Activated CD8-positive, alpha-beta memory T cell treated with anti-CD3 and anti-CD28 coated beads for 1 hour (primary cell): ENCODE measurements around the gene SLC1A2.
"Not testable (repeated sequence)": the region's sequence is repeated elsewhere in the genome, so short reads cannot be mapped to it uniquely, and the experiment has no call there.

Source experiments
- DNase-seq, 2 donors: peaks; one replicate each; pipeline ENCODE4 v3.0.0-alpha.2; 2020; ENCODE audit warnings: low read depth in 1 of 2; ENCODE audit errors: extremely low read depth in 1 of 2

The SLC1A2 gene

DNA sequence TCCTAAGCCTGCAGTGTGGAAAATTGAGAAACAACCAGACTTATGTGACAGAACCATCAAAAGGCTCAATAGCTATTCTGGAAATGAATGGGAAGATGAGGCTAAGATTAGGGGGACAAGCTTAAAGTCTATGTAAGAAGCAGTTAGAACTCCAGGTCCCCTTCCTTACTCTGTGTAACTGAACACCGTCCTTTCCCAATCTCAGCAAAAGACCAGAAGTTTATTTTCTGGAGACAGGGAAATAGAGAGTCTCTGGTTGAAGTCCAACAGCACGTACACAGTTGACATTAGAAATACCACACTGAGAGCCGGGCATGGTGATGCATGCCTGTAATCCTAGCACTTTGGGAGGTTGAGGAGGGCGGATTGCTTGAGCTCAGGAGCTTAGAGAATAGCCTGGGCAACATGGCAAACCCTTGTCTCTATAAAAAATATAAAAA lies 186.4 kb downstream of the SLC1A2 start:
- DNase-seq, result no peak

- DNase-seq, result no peak
Measured at GRCh38 chr11:35231076-35231860, 188.1 kb downstream of the SLC1A2 start.

DNA sequence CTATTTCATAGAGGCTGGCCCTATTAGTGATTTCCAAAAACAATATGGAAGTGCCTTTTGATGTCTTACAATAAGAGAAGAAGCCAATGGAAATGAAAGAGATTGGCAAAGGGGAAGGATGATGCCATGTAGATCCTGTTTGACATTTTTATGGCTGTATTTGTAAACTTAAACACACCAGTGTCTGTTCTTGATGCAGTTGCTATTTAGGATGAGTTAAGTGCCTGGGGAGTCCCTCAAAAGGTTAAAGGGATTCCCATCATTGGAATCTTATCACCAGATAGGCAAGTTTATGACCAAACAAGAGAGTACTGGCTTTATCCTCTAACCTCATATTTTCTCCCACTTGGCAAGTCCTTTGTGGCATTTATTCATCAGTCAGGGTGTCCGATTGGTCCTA lies 189.0 kb downstream of the SLC1A2 start:
- DNase-seq, result no peak

- DNase-seq, result no peak
Measured at GRCh38 chr11:35228328-35228725, 191.0 kb downstream of the SLC1A2 start.

GRCh38 chr11:35227576-35228327 lies 191.6 kb downstream of the SLC1A2 start:
- no peak for DNase-seq

- DNase-seq, result not testable (repeated sequence)
Measured at GRCh38 chr11:35226756-35227155, 192.6 kb downstream of the SLC1A2 start.

- no peak for DNase-seq
Measured at GRCh38 chr11:35225946-35226520, 193.3 kb downstream of the SLC1A2 start.

- DNase-seq, result no peak
Measured at GRCh38 chr11:35223991-35224390, 195.4 kb downstream of the SLC1A2 start.

DNA sequence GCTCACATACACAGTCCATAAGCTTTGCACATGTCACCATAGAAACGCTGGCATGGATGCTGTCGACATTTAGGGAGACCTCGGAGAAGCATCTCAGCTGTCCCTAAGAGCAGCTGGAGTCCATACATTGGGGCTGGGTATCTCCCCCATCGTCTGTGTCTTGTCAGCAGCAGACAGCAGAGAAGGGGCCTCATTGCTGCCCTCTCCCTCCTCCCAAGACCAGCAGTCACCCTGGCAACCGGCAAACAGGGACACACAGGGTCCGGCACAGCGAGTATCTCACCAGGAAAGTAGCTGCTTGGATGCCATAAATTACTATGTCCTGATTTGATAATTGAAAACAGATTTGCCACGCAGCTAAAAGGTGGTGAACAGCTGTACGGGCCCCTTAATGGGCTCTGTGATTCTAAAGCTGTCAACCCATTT lies 196.0 kb downstream of the SLC1A2 start:
- no peak for DNase-seq

GRCh38 chr11:35218956-35219355 lies 200.4 kb downstream of the SLC1A2 start:
- DNase-seq, result no peak

GRCh38 chr11:35216962-35217678 lies 202.2 kb downstream of the SLC1A2 start:
- no peak for DNase-seq

DNA sequence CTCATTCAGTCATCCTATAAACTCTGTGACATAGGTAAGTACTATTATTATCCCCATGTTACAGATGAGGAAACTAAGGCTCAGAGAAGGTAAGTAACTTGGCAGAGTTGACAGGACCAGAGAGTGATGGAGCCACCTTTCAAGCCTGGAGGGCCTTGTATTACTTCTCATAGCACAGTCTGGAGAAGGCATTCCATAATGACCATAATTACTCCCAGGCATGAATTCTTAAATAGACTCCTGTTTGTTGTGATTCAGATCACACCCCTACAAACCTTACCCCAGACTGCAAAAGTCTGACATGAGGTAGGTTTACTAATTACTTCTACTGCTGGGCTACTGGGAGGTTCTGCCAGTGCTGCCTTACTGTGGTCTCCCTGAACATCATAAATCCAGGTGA lies 203.4 kb downstream of the SLC1A2 start:
- no peak for DNase-seq

DNA sequence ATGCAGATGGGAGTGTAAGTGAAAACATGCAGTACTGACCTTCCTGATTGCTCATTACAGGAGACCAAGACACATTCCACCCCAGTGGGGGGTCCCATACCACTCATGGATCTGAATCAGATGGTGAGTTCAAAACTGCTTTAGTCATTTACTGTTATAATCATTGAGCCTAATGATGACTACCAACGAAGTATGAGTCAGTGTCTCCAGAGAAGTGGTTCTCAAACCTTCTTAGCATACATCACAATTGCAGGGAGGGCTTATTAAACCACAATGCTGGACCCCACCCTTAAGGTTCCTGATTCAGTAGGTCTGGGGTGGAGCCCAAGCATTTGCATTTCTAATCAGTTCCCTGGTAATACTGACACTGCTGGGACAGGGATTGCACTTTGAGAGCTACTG lies 204.6 kb downstream of the SLC1A2 start:
- DNase-seq, result peak in 1 of 2 donors; percentile 10

DNA sequence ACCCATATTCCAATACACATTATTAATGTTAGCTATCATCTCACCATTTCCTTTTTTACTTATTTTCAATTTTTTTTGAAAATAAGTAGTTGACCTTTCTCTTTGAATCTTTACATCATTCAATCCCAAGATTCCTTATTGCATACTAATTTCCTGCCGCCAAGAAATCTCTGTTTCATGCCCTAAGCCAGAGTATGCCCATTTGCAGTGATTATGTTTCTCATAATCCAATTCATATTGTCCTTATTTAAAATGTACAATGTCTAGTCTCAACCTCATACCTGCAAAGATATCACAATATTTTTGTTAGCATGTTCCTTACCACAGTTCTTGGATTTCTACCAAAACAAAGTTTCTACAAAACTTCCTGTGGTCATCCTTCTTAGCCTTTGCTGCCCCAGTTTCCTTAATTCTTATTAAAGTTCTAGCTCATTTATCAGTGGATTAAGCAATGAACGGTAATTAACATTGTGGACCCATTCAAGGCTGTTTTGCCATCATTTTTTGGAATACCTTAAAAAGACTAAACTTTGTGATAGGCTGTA lies 205.1 kb downstream of the SLC1A2 start:
- no peak for DNase-seq

GRCh38 chr11:35211952-35212351 lies 207.4 kb downstream of the SLC1A2 start:
- DNase-seq, result no peak

GRCh38 chr11:35210876-35211546 lies 208.3 kb downstream of the SLC1A2 start:
- DNase-seq, result no peak

GRCh38 chr11:35208795-35209194 lies 210.6 kb downstream of the SLC1A2 start:
- no peak for DNase-seq

DNA sequence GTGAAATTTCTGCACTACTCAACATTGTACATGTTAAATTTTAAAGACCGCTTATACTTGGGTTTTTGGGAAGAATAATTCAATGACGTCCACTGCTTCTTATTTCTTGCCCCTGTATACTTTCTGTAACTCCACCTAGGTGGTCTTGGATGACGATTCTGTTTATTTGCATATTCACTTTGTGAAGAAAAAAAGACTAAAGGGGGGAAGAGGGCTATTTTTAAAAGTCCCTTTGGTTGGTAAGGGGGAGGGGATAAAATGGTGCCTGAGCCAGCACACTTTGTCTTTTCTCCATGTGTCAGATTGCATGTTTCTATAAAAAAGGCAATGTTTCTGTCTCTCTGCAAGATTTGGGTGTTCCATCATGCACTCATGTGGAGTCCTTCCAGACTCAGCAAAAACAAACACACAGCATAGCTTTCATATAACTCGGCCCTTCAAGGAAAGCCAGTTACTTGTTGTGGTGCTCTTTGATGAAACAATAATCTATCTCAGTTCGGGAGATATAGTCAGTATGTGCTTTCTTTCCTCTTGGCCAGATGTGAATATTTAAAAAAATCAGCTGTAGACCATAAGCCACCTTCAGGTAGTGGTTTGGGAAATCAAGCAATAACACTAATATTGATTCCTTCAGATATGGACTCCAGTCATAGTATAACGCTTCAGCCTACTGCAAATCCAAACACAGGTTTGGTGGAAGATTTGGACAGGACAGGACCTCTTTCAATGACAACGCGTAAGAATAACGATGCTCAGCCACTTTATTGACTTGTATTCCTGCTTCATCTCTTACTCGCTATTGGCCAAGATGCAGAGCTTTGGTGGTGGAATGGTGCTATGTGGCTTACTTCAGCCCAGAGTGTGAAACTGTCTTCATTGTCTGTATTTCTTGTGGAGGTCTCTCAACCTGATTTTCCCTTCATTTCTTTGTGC lies 211.6 kb downstream of the SLC1A2 start:
- no peak for DNase-seq

GRCh38 chr11:35206616-35207015 lies 212.7 kb downstream of the SLC1A2 start:
- DNase-seq, result no peak
